SK-N-SH (cell line): ENCODE results near the gene HEXA. TPM values are rescaled to one million over a fixed set of nuclear protein-coding genes. Genes with fewer than 3 reads are reported as not detected.

ENCODE experiments used
- CTCF ChIA-PET: fragments of 300-600, 350-600 bp; formaldehyde crosslinking; extraction: SDS; loops from one replicate; lab custom pipeline; 2021; lab: Yijun Ruan, JAX
- POLR2A ChIA-PET: fragments of 350-600 bp; sonication (Branson Sonifier 250); formaldehyde crosslinking; extraction: SDS; loops from one replicate; lab custom pipeline; 2020; ENCODE audit warnings: antibody characterized with exemption, inconsistent platforms; lab: Yijun Ruan, JAX
- DNase-seq: peaks from one replicate; pipeline ENCODE4 v3.0.0; 2012
- H2AFZ ChIP-seq: fragments of 200-600 bp; sonication (generic); 2 replicates; pipeline ENCODE4 v1.8.1; 2016; ENCODE audit warnings: antibody characterized with exemption, mild to moderate bottlenecking, low read depth
- H3F3A ChIP-seq: fragments of 200-600 bp; sonication (generic); replicated peaks from 2 replicates; pipeline ENCODE3; 2016; ENCODE audit warnings: antibody characterized with exemption, mild to moderate bottlenecking; ENCODE audit not compliant: insufficient read depth
- H3K27ac ChIP-seq, 2 experiments: fragments of 200-500 bp in 1 of 2; fragments of 200-600 bp in 1 of 2; sonication (Bioruptor generic) in 1 of 2; sonication (generic), shearing (Covaris generic) in 1 of 2; 2 replicates each; pipeline versions ENCODE4 v1.5.1 to v1.6.1; 2014 to 2016; ENCODE audit warnings: low read depth in 2 of 2, inconsistent platforms in 1 of 2, low read length in 1 of 2, mild to moderate bottlenecking in 1 of 2, mixed read lengths in 1 of 2
- H3K27me3 ChIP-seq: fragments of 200-600 bp; sonication (generic), shearing (Covaris generic); 2 replicates; pipeline ENCODE4 v1.6.1; 2016; ENCODE audit warnings: mixed run types; ENCODE audit not compliant: insufficient read depth
- H3K36me3 ChIP-seq, 2 experiments: fragments of 200-500 bp in 1 of 2; fragments of 200-600 bp in 1 of 2; sonication (Bioruptor generic) in 1 of 2; sonication (generic) in 1 of 2; replicated peaks in 1 of 2; 2 replicates each; pipeline versions ENCODE3 to v1.5.1; 2014 to 2016; ENCODE audit warnings: low read length in 1 of 2, mild to moderate bottlenecking in 1 of 2; ENCODE audit not compliant: insufficient read depth in 2 of 2, control insufficient read depth in 1 of 2
- H3K4me1 ChIP-seq, 2 experiments: fragments of 200-500 bp in 1 of 2; fragments of 200-600 bp in 1 of 2; sonication (Bioruptor generic) in 1 of 2; sonication (generic), shearing (Covaris generic) in 1 of 2; 2 replicates each; pipeline versions ENCODE4 v1.5.1 to v1.6.1; 2014 to 2016; ENCODE audit warnings: low read depth in 1 of 2, low read length in 1 of 2, mixed run types in 1 of 2; ENCODE audit not compliant: insufficient read depth in 2 of 2, control insufficient read depth in 1 of 2
- H3K4me2 ChIP-seq: fragments of 200-600 bp; sonication (generic), shearing (Covaris generic); 2 replicates; pipeline ENCODE4 v1.6.1; 2017; ENCODE audit warnings: mixed run types
- H3K4me3 ChIP-seq, 2 experiments: fragments of 200-500 bp in 1 of 2; fragments of 200-600 bp in 1 of 2; sonication (Bioruptor generic) in 1 of 2; sonication (generic), shearing (Covaris generic) in 1 of 2; 2 replicates each; pipeline versions ENCODE4 v1.5.1 to v1.8.1; 2014 to 2016; ENCODE audit warnings: low read depth in 2 of 2, inconsistent platforms in 1 of 2, low read length in 1 of 2, mild to moderate bottlenecking in 1 of 2, mixed read lengths in 1 of 2, moderate library complexity in 1 of 2
- H3K79me2 ChIP-seq: fragments of 200-600 bp; sonication (generic); 2 replicates; pipeline ENCODE4 v1.8.1; 2017; ENCODE audit warnings: mild to moderate bottlenecking; ENCODE audit not compliant: insufficient read depth
- H3K9ac ChIP-seq: fragments of 200-600 bp; sonication (generic); 2 replicates; pipeline ENCODE4 v1.6.1; 2017; ENCODE audit warnings: mixed run types
- H3K9me2 ChIP-seq: fragments of 200-600 bp; sonication (generic); 2 replicates; pipeline ENCODE4 v1.6.1; 2017; ENCODE audit warnings: mixed run types
- H3K9me3 ChIP-seq: fragments of 200-600 bp; sonication (generic); 2 replicates; pipeline ENCODE4 v1.6.1; 2017; ENCODE audit warnings: mixed run types, mild to moderate bottlenecking, moderate library complexity
- H4K20me1 ChIP-seq: fragments of 200-600 bp; sonication (generic); 2 replicates; pipeline ENCODE4 v1.6.1; 2017; ENCODE audit warnings: mild to moderate bottlenecking, mixed run types; ENCODE audit not compliant: insufficient read depth
- CHD2 ChIP-seq: fragments of 150-350 bp; IDR thresholded peaks from 2 replicates; pipeline ENCODE4 v1.6.1; 2018; ENCODE audit warnings: low read length; ENCODE audit not compliant: partially characterized antibody
- EP300 ChIP-seq, 2 experiments: IDR thresholded peaks; 2 replicates each; pipeline versions ENCODE4 v1.4.0 to v1.6.1; 2012; ENCODE audit warnings: borderline replicate concordance in 1 of 2, low read depth in 1 of 2, low read length in 1 of 2
- EZH2phosphoT487 ChIP-seq: fragments of 200-600 bp; sonication (generic); IDR thresholded peaks from 2 replicates; pipeline ENCODE4 v1.6.1; 2017; ENCODE audit warnings: low read depth, mixed run types, mild to moderate bottlenecking, antibody characterized with exemption, moderate library complexity, borderline replicate concordance
- FOSL2 ChIP-seq: IDR thresholded peaks from 2 replicates; pipeline ENCODE4 v1.4.0; 2012; ENCODE audit warnings: low read depth, mild to moderate bottlenecking, moderate library complexity, borderline replicate concordance
- FOXJ3 ChIP-seq: sonication (generic); formaldehyde crosslinking; IDR thresholded peaks from 2 replicates; pipeline ENCODE4 v1.5.1; 2020; ENCODE audit warnings: mild to moderate bottlenecking, missing genetic modification reagents
- JUND ChIP-seq: IDR thresholded peaks from 2 replicates; pipeline ENCODE4 v1.4.0; 2012
- MXI1 ChIP-seq: IDR thresholded peaks from 2 replicates; pipeline ENCODE4 v1.6.1; 2012; ENCODE audit warnings: mild to moderate bottlenecking, low read depth, low read length, improper control_type of control experiment
- NFIC ChIP-seq: IDR thresholded peaks from 2 replicates; pipeline ENCODE4 v1.4.0; 2012; ENCODE audit warnings: borderline replicate concordance
- NRF1 ChIP-seq: IDR thresholded peaks from 2 replicates; pipeline ENCODE4 v1.6.1; 2012; ENCODE audit warnings: low read depth, mild to moderate bottlenecking, low read length
- POLR2AphosphoS5 ChIP-seq: IDR thresholded peaks from 2 replicates; pipeline ENCODE4 v1.6.1; 2012; ENCODE audit warnings: low read depth, low read length
- RAD21 ChIP-seq: IDR thresholded peaks from 2 replicates; pipeline ENCODE4 v1.6.1; 2012; ENCODE audit warnings: mild to moderate bottlenecking, low read length
- RCOR1 ChIP-seq: fragments of 150-350 bp; IDR thresholded peaks from 2 replicates; pipeline ENCODE4 v1.6.1; 2017; ENCODE audit warnings: antibody characterized with exemption, low read length
- REST ChIP-seq: IDR thresholded peaks from 2 replicates; pipeline ENCODE4 v1.6.1; 2012; ENCODE audit warnings: mild to moderate bottlenecking, low read depth, low read length, moderate library complexity
- RFX5 ChIP-seq: IDR thresholded peaks from 2 replicates; pipeline ENCODE4 v1.6.1; 2012; ENCODE audit warnings: mild to moderate bottlenecking, improper control_type of control experiment, low read length
- RXRA ChIP-seq: IDR thresholded peaks from 2 replicates; pipeline ENCODE4 v1.4.0; 2012; ENCODE audit warnings: low read depth, mild to moderate bottlenecking, borderline replicate concordance
- SMC3 ChIP-seq: IDR thresholded peaks from 2 replicates; pipeline ENCODE4 v1.6.1; 2012; ENCODE audit warnings: low read depth, low read length, improper control_type of control experiment
- YY1 ChIP-seq: IDR thresholded peaks from 2 replicates; pipeline ENCODE4 v1.4.0; 2012; ENCODE audit warnings: low read depth, mild to moderate bottlenecking
- WGBS: methylation state at CpG from one replicate; pipeline ENCODE4 v1.1.6; 2017; ENCODE audit warnings: low lambda C conversion rate; 5-methylcytosine and 5-hydroxymethylcytosine counted together
- polyA plus RNA-seq, 3 experiments: library from polyadenylated mRNA; depleted of rRNA; stranded (reverse); fragments of >200 nt; gene quantifications; 2 replicates each; pipeline ENCODE4 v1.2.3, GENCODE V29; 2012
- TF ChIP-seq, protein P1 (sequence below): fragments of 150-350 bp; IDR thresholded peaks from 2 replicates; pipeline ENCODE4 v1.6.1; 2017; ENCODE audit warnings: antibody characterized with exemption, low read length, low read depth, borderline replicate concordance
- TF ChIP-seq, protein P2 (sequence below): IDR thresholded peaks from 2 replicates; pipeline ENCODE4; 2012

The HEXA gene
- polyA plus RNA-seq, 1 of the 3 experiments (the other 2 are of a cell fraction) = 251 TPM

GRCh38 chr15:72411111-72411510, 35.3 kb upstream of the HEXA start:
- WGBS = 21% methylated on average over 5 of the region's 5 CpGs
- Histone ChIP-seq H3K27me3 (peaks cover 24% of the 10 kb centered on the region; the same call in 1 of the 2 replicates), H3K36me3 (no peaks in the 10 kb centered on the region), H3K27ac (no peak overlapping the region), H3K4me2 (no peak overlapping the region), H3K4me3 (no peak overlapping the region), H3K9me2 (no peaks in the 10 kb centered on the region), H2AFZ (no peak overlapping the region), H3F3A (no peaks in the 10 kb centered on the region), H3K9ac (no peak overlapping the region), H3K4me1 (no peaks in the 10 kb centered on the region), H3K9me3 (no peaks in the 10 kb centered on the region), H3K79me2 (no peaks in the 10 kb centered on the region), H4K20me1 (no peaks in the 10 kb centered on the region)
- ChIA-PET CTCF (no interaction called here), POLR2A (no interaction called here)
- no peak for TF ChIP-seq JUND
- no peak for TF ChIP-seq REST
- TF ChIP-seq MXI1 = no peak
- TF ChIP-seq SMC3 = no peak
- TF ChIP-seq CHD2 = no peak
- no peak for TF ChIP-seq NFIC
- no peak for TF ChIP-seq NRF1
- no peak for DNase-seq

DNA sequence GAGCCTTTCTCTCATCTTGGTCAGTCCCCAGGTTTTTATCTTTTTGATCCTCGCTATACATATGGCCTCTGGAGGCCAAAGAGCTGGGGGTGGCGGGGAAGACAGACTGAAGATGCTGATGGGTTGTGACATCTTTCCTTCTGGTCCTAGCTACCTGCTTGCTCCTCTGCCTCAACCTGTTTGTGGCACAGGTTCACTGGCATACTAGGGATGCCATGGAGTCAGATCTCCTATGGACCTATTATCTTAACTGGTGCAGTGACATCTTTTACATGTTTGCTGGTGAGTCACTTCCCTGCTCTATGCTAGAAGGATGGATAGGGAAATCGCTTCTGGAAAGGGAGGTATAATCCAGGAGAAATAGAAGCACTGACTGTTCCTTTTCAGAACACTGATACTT, 31.1 kb upstream of the HEXA start:
- ChIA-PET CTCF (no interaction called here), POLR2A (no interaction called here)
- no peak overlapping the region for H3K4me2 ChIP-seq
- no peak for DNase-seq
- no peak overlapping the region for H3K27ac ChIP-seq
- H3F3A ChIP-seq = no peaks in the 10 kb centered on the region
- H3K9me2 ChIP-seq = no peaks in the 10 kb centered on the region
- no peak overlapping the region for H3K4me3 ChIP-seq
- TF ChIP-seq JUND (no peak), EP300 (IDR thresholded peaks at IDR 0.05; ENCODE audit: borderline replicate concordance in 1 of 2, low read depth in 1 of 2, low read length in 1 of 2) (no peak)
- peaks cover 48% of the 10 kb centered on the region; the same call in 1 of the 2 replicates for H3K27me3 ChIP-seq
- no peaks in the 10 kb centered on the region for H4K20me1 ChIP-seq
- H2AFZ ChIP-seq = no peak overlapping the region
- H3K9me3 ChIP-seq = no peaks in the 10 kb centered on the region
- no peaks in the 10 kb centered on the region for H3K79me2 ChIP-seq
- 4% methylated on average over 3 of the region's 3 CpGs for WGBS
- H3K36me3 ChIP-seq = no peaks in the 10 kb centered on the region
- H3K9ac ChIP-seq = no peak overlapping the region
- no peaks in the 10 kb centered on the region for H3K4me1 ChIP-seq

DNA sequence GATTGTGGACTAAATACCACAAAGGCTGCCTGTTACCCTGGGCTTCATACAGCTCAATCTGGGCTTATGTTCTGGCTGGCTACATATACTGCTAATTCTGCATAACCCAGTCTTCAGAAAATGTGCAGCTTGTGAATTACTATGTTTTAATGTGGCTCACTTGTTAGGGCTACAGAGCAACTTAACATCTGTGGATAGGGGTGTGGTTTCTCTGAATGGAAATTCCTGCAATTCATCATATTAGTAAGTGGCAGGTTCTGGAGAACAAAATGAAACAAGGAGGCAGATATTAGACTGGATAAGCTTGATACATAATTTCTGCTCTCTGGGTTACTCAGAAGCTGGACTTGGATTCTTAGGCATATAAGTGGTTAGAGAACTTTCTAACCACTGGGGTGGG, 29.0 kb upstream of the HEXA start:
- Histone ChIP-seq H3K9ac (no peak overlapping the region), H3K4me2 (no peak overlapping the region), H3K27me3 (peaks cover 44% of the 10 kb centered on the region; the same call in 1 of the 2 replicates), H2AFZ (no peak overlapping the region), H3K4me3 (no peak overlapping the region), H3F3A (no peaks in the 10 kb centered on the region), H3K4me1 (no peaks in the 10 kb centered on the region), H3K36me3 (no peaks in the 10 kb centered on the region), H3K9me3 (no peaks in the 10 kb centered on the region), H4K20me1 (no peaks in the 10 kb centered on the region), H3K9me2 (no peaks in the 10 kb centered on the region), H3K27ac (no peak overlapping the region), H3K79me2 (no peaks in the 10 kb centered on the region)
- DNase-seq = no peak
- CTCF ChIA-PET = interaction anchor here (1.3 to 1.6 kb wide), 2 partner anchors 19 to 195 kb away, joined by 3 to 6 read pairs; no protein-coding TSS in a partner anchor
- POLR2A ChIA-PET = no interaction called here
- TF ChIP-seq, protein P1, sequence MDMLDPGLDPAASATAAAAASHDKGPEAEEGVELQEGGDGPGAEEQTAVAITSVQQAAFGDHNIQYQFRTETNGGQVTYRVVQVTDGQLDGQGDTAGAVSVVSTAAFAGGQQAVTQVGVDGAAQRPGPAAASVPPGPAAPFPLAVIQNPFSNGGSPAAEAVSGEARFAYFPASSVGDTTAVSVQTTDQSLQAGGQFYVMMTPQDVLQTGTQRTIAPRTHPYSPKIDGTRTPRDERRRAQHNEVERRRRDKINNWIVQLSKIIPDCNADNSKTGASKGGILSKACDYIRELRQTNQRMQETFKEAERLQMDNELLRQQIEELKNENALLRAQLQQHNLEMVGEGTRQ = no peak
- TF ChIP-seq, protein P2, sequence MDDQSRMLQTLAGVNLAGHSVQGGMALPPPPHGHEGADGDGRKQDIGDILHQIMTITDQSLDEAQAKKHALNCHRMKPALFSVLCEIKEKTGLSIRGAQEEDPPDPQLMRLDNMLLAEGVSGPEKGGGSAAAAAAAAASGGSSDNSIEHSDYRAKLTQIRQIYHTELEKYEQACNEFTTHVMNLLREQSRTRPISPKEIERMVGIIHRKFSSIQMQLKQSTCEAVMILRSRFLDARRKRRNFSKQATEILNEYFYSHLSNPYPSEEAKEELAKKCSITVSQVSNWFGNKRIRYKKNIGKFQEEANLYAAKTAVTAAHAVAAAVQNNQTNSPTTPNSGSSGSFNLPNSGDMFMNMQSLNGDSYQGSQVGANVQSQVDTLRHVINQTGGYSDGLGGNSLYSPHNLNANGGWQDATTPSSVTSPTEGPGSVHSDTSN = no peak
- TF ChIP-seq FOSL2 (no peak), NFIC (no peak), POLR2AphosphoS5 (no peak), EZH2phosphoT487 (no peak), RCOR1 (no peak), RFX5 (no peak), RAD21 (no peak), YY1 (no peak), FOXJ3 (no peak), RXRA (no peak)
